Smooth muscle cell (in vitro differentiated cells): Measurements from ENCODE around the gene BMP7. TPM values are rescaled to one million over a fixed set of nuclear protein-coding genes. Genes with fewer than 3 reads are reported as not detected.

Experiments
- DNase-seq: peaks from one replicate; lab custom pipeline; 2025; ENCODE audit not compliant: unreplicated experiment; lab: John Stamatoyannopoulos, UW
- H2AFZ ChIP-seq: fragments of 200-600 bp; sonication (generic); 2 replicates; pipeline ENCODE4 v1.6.0; 2016; ENCODE audit warnings: antibody characterized with exemption, low read depth, mild to moderate bottlenecking
- H3F3A ChIP-seq: fragments of 200-600 bp; sonication (generic); 2 replicates; pipeline ENCODE4 v1.6.0; 2017; ENCODE audit warnings: antibody characterized with exemption, low read depth
- H3K27ac ChIP-seq: fragments of 200-600 bp; sonication (generic); 2 replicates; pipeline ENCODE4 v1.5.1; 2016; ENCODE audit warnings: low read depth, mild to moderate bottlenecking
- H3K27me3 ChIP-seq: fragments of 200-600 bp; sonication (generic); 2 replicates; pipeline ENCODE4 v1.6.1; 2016; ENCODE audit warnings: low read depth, mild to moderate bottlenecking
- H3K36me3 ChIP-seq: fragments of 200-600 bp; sonication (generic); 2 replicates; pipeline ENCODE4 v1.5.1; 2016; ENCODE audit warnings: low read depth
- H3K4me1 ChIP-seq: fragments of 200-600 bp; sonication (generic); 2 replicates; pipeline ENCODE4 v1.5.1; 2016; ENCODE audit warnings: low read depth
- H3K4me2 ChIP-seq: fragments of 200-600 bp; sonication (generic); 2 replicates; pipeline ENCODE4 v1.6.0; 2016; ENCODE audit warnings: mild to moderate bottlenecking
- H3K4me3 ChIP-seq: fragments of 200-600 bp; sonication (generic); 2 replicates; pipeline ENCODE4 v1.5.1; 2016; ENCODE audit warnings: mild to moderate bottlenecking
- H3K79me2 ChIP-seq: fragments of 200-600 bp; sonication (generic); 2 replicates; pipeline ENCODE4 v1.6.0; 2016; ENCODE audit warnings: low read depth, mild to moderate bottlenecking
- H3K9ac ChIP-seq: fragments of 200-600 bp; sonication (generic); 2 replicates; pipeline ENCODE4 v1.6.0; 2016; ENCODE audit warnings: low read depth
- H3K9me3 ChIP-seq: fragments of 200-600 bp; sonication (generic); replicated peaks from 2 replicates; pipeline ENCODE4 v1.5.1; 2016; ENCODE audit warnings: low read depth
- H4K20me1 ChIP-seq: fragments of 200-600 bp; sonication (generic); 2 replicates; pipeline ENCODE4 v1.6.0; 2016; ENCODE audit warnings: low read depth
- CTCF ChIP-seq: fragments of 200-600 bp; sonication (generic); IDR thresholded peaks from 2 replicates; pipeline ENCODE4 v1.5.1; 2017; ENCODE audit warnings: borderline replicate concordance, mild to moderate bottlenecking, antibody characterized with exemption; ENCODE audit not compliant: insufficient read depth, poor library complexity, severe bottlenecking
- WGBS: methylation state at CpG from one replicate; pipeline ENCODE4 v1.1.7; 2016; ENCODE audit warnings: low lambda C conversion rate; 5-methylcytosine and 5-hydroxymethylcytosine counted together
- polyA plus RNA-seq: library from polyadenylated mRNA; unstranded; fragments of >200 nt; fragmentation: Nextera tagmentation; extraction: Ambion mirVana; gene quantifications from 2 replicates; pipeline ENCODE4 v1.2.1, GENCODE V29; 2016
- total RNA-seq: library from RNA; depleted of rRNA; stranded (reverse); fragments of >200 nt; gene quantifications from 2 replicates; pipeline ENCODE4 v1.2.3, GENCODE V29; 2014

The BMP7 gene
- total and polyA plus RNA-seq, 2 experiments from 2014 or later = 18.1 to 28.3 TPM

DNA sequence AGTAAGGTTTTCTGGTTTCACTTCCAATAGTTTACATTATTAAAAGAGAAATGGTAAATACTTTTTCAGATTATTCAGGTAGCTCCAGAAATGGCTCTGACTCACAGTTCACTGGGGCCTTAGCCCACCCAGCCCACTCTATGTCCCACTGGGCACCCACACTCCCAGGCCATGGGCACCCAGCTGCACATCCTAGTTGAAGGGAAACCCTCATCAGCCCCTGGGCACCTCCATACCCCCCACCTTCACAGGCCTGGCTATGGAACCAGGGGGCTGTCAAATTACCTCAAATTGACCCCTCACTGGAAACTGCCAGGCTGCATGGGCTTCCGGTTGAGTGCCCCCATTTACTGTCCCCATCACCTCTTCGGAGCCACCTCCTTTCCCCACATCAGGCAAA lies 51.5 kb downstream of the BMP7 start:
- no peak overlapping the region for H2AFZ ChIP-seq
- no peak overlapping the region for H3K27ac ChIP-seq
- no peak overlapping the region for H3K4me3 ChIP-seq
- peaks cover 25% of the 10 kb centered on the region for H3K4me1 ChIP-seq
- H4K20me1 ChIP-seq = no peaks in the 10 kb centered on the region
- no peak overlapping the region for H3K4me2 ChIP-seq
- no peak for TF ChIP-seq CTCF
- 100% methylated on average over 2 of the region's 2 CpGs for WGBS
- no peak for DNase-seq
- no peaks in the 10 kb centered on the region for H3K9me3 ChIP-seq
- H3K36me3 ChIP-seq = no peaks in the 10 kb centered on the region
- peaks cover 6% of the 10 kb centered on the region for H3F3A ChIP-seq
- no peaks in the 10 kb centered on the region for H3K79me2 ChIP-seq
- no peaks in the 10 kb centered on the region for H3K27me3 ChIP-seq
- H3K9ac ChIP-seq = no peak overlapping the region

GRCh38 chr20:57214427-57214826 lies 52.0 kb downstream of the BMP7 start:
- Histone ChIP-seq H3K9me3 (no peaks in the 10 kb centered on the region), H3F3A (peaks cover 6% of the 10 kb centered on the region), H4K20me1 (no peaks in the 10 kb centered on the region), H2AFZ (no peak overlapping the region), H3K4me2 (no peak overlapping the region), H3K79me2 (no peaks in the 10 kb centered on the region), H3K27me3 (no peaks in the 10 kb centered on the region), H3K4me1 (peaks cover 25% of the 10 kb centered on the region), H3K27ac (no peak overlapping the region), H3K4me3 (no peak overlapping the region), H3K36me3 (no peaks in the 10 kb centered on the region), H3K9ac (no peak overlapping the region)
- no peak for DNase-seq
- TF ChIP-seq CTCF = no peak
- WGBS = 92% methylated on average over 7 of the region's 8 CpGs

DNA sequence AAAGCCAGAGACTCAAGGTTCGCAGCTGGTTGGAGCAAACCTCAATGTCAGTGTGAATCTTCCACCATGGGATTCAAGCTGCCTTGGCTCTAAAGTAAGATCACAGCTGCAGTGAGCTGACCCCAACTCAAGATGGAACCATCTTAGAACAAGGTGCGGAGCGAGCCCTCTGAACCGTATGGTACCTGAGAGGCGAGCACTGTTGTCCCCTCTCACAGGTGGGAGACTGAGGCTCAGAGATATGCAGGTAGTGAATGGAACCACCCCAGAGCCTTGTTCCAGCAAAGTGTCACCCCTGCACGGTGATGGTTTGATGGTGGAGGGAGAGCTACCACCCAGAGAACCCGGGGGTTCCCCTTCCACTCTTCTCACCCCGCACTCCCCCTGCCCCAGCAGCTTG lies 52.5 kb downstream of the BMP7 start:
- Histone ChIP-seq H3K27me3 (no peaks in the 10 kb centered on the region), H3K9me3 (no peaks in the 10 kb centered on the region), H3K79me2 (no peaks in the 10 kb centered on the region), H3K4me2 (no peak overlapping the region), H3K36me3 (no peaks in the 10 kb centered on the region), H2AFZ (no peak overlapping the region), H3K4me3 (no peak overlapping the region), H3K27ac (no peak overlapping the region), H3K4me1 (peaks cover 25% of the 10 kb centered on the region), H3K9ac (no peak overlapping the region), H3F3A (peaks cover 6% of the 10 kb centered on the region), H4K20me1 (no peaks in the 10 kb centered on the region)
- no peak for TF ChIP-seq CTCF
- 96% methylated on average over 8 of the region's 8 CpGs for WGBS
- no peak for DNase-seq

DNA sequence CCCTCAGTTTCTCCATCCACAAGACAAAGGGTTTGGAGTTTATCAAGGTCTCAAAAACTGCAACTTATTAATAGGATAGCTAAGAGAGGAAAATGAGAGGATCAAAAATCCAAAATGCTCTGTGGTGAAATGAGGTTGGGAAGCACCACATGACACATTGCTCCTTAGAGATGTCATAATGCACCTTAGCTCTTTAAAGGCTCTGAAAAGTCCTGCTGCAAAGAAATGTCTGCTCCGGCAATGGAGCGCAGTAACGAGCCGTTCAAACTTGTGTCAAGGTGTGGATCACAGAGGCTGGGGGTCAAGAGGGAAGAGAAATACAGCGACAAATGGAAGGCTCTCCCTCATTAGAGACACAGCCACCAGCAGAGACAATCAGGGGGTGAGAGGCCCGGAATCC lies 53.1 kb downstream of the BMP7 start:
- no peak for TF ChIP-seq CTCF
- peak overlapping the region; percentile 9 for H3K9ac ChIP-seq
- H3K36me3 ChIP-seq = no peaks in the 10 kb centered on the region
- H3K4me2 ChIP-seq = no peak overlapping the region
- no peaks in the 10 kb centered on the region for H3K9me3 ChIP-seq
- DNase-seq = no peak
- peak overlapping the region; percentile 78 for H3K27ac ChIP-seq
- no peaks in the 10 kb centered on the region for H3K27me3 ChIP-seq
- H4K20me1 ChIP-seq = no peaks in the 10 kb centered on the region
- no peaks in the 10 kb centered on the region for H3K79me2 ChIP-seq
- H3K4me3 ChIP-seq = no peak overlapping the region
- WGBS = 96% methylated on average over 6 of the region's 6 CpGs
- H3K4me1 ChIP-seq = peaks cover 25% of the 10 kb centered on the region
- no peak overlapping the region for H2AFZ ChIP-seq
- peaks cover 6% of the 10 kb centered on the region for H3F3A ChIP-seq
